ENCODE data around the gene PBRM1.
A peak's percentile ranks its signal among the peaks of the same experiment; 100 is the strongest.
"Not testable (repeated sequence)": the region's sequence is repeated elsewhere in the genome, so short reads cannot be mapped to it uniquely, and the experiment has no call there.

PBRM1 gene

DNA sequence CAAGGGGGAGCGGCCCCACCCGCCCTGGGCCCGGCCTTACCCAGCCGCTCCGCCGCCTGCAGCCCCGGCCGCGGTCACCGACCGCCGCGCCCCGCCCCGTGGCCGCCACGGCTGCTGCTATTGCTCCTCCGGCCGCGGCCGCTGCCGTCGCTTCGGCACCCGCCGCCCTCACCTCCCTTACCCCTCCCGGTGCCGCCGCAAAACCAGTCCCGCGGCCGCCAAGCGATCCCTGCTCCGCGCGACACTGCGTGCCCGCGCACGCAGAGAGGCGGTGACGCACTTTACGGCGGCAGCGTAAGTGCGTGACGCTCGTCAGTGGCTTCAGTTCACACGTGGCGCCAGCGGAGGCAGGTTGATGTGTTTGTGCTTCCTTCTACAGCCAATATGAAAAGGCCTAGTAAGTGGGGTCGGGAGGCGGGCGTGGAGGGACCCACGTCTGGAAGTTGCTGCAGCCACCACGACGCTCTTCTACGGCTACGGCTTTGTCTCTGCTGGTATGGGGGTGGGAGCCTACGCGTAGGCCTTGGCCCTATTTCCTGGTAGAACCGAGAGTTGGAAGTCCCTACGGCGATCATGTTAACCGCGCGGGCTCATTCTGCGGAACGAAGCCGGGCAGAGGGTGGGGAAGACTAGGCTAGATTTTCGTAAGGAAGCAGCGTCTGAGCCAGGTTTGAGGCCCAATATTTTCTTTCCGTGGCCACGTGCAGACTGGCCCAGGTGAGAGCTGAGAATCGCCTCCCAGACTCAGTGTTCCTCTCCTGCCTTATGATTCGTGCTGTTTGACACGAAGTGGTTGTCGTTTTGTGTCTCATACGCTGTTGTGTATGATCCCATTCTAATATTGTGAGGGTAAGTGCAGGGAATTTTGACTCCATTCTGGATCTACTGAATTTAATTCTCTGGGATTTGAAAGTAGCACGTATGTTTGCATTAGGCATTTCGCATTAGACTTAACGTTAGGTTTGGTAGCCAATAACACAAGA lies at the start of gene PBRM1, which contains the start of gene GNL3:
PBRM1 (minus strand) TSS at position 205 of the 983 bp plus-strand sequence.
GNL3 (plus strand) TSS at position 324 of the 983 bp plus-strand sequence; CDS start at position 385, 61 bp downstream.
- DNase-seq: peak; percentile 97

GRCh38 chr3:52733256-52733891 lies 47.7 kb upstream of the PBRM1 start:
- no peak for DNase-seq

DNA sequence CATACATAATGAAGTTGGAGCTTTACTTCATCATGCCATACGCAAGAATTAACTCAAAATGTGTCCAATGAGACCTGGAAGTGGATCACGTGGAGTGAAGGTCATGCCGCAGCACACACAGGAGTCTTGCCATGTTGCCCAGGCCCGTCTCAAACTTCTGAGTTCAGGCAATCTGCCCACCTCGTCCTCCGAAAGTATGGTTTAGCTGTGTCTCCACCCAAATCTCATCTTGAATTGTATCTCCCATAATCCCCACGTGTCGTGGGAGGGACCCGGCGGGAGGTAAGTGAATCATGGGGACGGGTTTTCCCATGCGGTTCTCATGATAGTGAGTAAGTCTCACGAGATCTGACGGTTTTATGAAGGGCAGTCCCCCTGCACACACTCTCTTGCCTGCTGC lies 45.9 kb upstream of the PBRM1 start:
- DNase-seq: no peak

- no peak for DNase-seq
Observed at GRCh38 chr3:52730681-52731080, 45.0 kb upstream of the PBRM1 start.

- not testable (repeated sequence) for DNase-seq
Observed at GRCh38 chr3:52728753-52729152, 43.0 kb upstream of the PBRM1 start.

- no peak for DNase-seq
Observed at GRCh38 chr3:52724511-52724910, 38.8 kb upstream of the PBRM1 start.

- no peak for DNase-seq
Observed at GRCh38 chr3:52723935-52724334, 38.2 kb upstream of the PBRM1 start.

DNA sequence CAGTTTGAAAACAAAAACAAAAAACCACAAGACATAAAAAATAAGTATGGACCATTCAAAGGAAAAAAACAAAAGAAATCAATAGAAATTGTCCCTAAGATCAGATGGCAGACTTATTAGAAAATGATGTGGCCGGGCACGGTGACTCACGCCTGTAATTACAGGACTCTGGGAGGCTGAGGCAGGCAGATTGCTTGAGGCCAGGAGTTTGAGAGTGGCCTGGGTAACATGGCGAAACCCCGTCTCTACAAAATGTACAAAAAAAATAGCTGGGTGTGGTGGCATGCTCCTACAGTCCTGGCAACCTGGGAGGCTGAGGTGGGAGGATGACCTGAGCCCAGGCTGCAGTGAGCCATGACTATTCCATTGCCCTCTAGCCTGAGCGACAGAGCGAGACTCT lies 36.8 kb upstream of the PBRM1 start:
- no peak for DNase-seq

- DNase-seq: no peak
Observed at GRCh38 chr3:52721730-52722008, 36.0 kb upstream of the PBRM1 start.

GRCh38 chr3:52721002-52721729 lies 35.5 kb upstream of the PBRM1 start:
- peak; percentile 19 for DNase-seq

GRCh38 chr3:52719618-52720017 lies 33.9 kb upstream of the PBRM1 start:
- DNase-seq: no peak

DNA sequence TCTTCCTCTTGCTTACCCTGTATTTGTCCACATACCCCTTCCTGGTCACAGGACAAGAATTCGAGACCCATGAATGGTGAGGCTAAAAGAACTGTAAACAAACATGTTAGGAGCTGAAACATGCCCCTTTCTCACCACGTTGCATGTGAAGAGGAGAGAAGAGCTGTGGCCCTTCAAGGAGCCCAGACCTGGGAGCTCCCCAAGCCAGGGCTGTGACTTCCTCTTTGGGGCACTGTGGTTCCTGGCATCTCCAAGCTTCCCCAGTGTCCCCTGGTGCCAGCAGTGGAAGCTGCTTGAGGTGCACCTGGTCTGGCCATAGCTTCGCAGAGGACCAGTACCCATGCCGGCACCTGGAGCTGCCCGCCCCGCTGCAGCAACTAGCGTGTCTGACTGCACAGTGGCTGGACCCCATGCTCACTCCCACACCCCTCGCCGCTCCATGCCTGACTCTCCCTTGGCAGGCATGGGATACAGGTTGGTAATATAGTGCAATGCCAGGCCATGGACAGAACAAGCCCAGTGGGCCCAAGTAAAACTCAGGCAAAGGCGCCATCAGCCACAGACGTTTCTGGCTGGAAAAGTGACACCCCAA lies 30.1 kb upstream of the PBRM1 start:
- no peak for DNase-seq

GRCh38 chr3:52714335-52715302 lies 28.9 kb upstream of the PBRM1 start:
- DNase-seq: no peak

DNA sequence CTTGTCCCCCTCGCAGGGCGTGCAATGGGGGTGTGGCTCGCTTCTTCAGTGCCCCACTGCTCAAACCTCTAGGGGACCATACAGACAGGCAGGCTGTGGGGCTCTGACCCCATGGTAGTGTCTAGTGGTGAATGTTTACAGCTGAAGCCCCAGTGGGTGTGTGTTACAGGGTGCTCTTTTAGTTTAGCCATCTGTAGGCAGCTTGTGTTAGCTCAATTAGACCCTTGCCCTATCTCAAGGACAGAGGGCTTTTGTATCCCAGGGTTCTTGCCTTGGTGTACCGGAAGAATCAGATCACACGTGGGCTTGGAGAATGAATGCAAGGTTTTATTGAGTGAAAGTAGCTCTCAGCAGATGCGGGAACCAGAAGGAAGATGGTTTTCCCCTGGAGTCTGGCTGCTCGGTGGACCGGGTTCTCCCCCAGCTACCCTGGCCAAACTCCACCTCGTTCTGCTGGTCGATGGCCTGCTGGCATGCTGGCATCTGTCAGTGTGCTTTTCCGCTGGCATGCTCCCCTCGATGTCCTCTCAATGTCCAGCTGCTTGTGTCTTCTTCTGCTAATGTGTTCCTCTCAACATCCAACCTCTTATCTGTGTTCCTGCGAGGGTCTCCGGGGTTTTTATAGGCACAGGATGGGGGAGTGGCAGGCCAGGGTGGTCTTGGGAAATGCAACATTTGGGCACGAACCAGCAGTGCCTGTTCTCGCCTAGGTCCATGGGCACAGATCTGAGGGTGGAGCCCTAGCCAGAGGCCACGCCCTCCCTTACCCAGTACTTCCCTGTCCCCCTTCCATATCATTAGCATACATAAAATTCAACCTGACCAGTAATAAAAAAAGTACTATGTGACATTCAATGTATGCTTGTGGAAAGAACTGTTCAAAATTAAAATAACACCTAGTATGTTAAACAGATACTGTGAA lies 26.8 kb upstream of the PBRM1 start:
- no peak for DNase-seq

- no peak for DNase-seq
Observed at GRCh38 chr3:52710512-52710911, 24.8 kb upstream of the PBRM1 start.

- no peak for DNase-seq
Observed at GRCh38 chr3:52707585-52707984, 21.9 kb upstream of the PBRM1 start.

DNA sequence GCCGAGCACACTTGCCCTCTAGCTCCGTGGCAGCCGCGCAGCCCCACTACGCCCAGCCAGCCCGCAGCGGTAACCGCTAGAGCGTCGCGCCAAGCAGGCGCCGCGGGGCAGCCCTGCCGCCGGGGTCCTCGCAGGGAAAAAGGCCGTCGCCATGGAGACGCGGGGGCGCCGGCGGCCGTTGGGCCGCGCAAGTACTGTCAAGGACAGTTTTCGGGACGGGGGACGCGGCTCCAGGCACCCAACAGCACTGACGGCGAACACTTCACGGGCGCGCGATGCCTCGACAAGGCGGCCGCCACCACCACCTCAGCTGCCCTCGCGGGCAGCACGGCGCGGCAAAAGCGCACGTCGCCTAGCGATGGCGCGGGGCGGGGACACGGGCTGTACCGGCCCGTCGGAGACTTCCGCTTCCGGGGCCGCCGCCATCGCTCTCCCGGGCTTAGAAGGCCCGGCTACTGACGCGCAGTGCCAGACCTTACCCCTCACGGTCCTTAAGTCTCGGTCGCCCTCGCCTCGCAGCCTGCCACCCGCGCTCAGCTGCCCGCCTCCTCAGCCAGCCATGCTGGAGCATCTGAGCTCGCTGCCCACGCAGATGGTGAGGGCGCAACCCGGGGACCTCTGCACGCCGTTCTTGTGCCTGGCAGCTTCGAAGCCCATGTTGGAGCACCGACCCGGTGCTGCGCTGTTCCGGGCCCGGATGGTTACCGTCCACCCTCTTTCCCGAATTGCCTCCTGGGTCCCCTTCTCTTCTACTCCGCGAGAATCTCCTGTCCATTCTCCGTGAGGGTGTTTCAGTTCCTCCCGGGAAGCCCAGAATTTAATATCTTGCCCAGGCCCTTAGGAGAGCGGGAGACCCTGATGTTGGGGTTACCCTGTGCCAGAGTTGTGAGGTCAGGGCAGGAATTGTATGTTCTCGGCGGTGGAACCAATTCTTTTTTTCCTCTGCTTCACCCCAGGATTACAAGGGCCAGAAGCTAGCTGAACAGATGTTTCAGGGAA lies 20.3 kb upstream of the PBRM1 start, which contains the start of the genes GLT8D1 and SPCS1:
GLT8D1 (minus strand) TSS at position 104 of the 999 bp plus-strand sequence. CDS start 5,331 bp downstream, outside the sequence.
SPCS1 (plus strand) TSS at position 419 of the 999 bp plus-strand sequence; CDS start at position 560, 141 bp downstream.
- DNase-seq: peak; percentile 92

GRCh38 chr3:52705438-52705687 lies 19.6 kb upstream of the PBRM1 start:
- DNase-seq: no peak
